Activated CD8-positive, alpha-beta memory T cell treated with anti-CD3 and anti-CD28 coated beads for 1 hour (primary cell): ENCODE data around the gene CD47.

ENCODE experiments used
- DNase-seq, 2 donors: peaks; one replicate each; pipeline ENCODE4 v3.0.0-alpha.2; 2020; ENCODE audit warnings: low read depth in 1 of 2; ENCODE audit errors: extremely low read depth in 1 of 2

CD47 gene

GRCh38 chr3:108014943-108015342 is 75.9 kb downstream of the CD47 start:
- no peak for DNase-seq

- no peak for DNase-seq
Measured at GRCh38 chr3:108013141-108014055, 77.4 kb downstream of the CD47 start.

GRCh38 chr3:108012304-108012703 is 78.5 kb downstream of the CD47 start:
- DNase-seq, result no peak

DNA sequence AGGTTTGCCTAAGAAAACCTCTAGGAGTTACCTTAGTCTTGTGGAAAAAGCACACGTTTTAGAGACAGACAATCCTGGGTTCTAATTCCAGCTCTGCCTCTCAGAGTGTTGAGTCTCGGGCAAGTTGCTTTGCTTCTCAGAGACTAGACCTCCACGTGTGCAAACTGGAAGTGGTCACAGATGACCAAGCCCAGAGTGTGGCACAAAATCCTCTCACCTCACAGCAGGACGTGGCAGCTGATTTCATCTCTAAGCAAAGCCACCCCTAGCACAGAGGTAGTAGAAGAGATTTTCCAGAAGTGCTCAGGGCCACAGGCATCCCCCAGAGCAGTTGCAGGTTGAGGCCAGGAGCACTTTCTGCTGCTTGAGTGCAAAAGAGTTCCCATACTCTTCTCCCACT is 79.2 kb downstream of the CD47 start:
- DNase-seq, result no peak

DNA sequence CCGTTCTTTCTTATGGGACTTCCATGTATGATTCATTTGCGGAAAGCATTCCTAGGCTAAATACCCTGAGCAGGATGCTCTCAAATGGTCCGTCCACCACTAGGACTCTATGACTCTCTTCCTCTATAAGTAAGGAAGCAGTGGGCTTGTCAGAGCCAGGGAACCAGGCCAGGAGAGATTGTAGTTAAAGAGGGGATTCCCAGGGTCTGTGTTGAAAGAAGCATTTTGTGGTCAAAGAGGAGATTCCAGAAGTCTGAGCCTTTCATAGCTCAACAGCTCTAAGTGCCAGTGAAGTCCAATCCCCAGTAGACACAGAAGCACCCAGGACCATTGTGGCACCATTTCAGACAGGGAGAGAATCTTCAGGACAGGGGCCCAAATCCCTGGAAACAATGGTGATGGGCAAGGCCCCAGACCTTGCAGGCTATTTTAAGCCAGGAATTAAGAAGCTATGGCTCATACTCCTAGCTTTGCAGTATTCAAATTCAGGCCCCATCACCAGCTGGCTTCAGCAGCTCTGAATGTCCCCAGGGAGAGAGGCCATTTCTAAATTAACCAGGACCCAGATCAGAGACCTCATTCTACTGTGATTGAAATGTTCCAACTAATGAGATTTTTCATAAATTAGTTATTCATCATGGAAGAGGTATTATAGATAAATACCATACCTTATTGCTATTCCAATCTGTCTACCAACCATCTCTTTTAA is 81.7 kb downstream of the CD47 start:
- DNase-seq, result no peak

DNA sequence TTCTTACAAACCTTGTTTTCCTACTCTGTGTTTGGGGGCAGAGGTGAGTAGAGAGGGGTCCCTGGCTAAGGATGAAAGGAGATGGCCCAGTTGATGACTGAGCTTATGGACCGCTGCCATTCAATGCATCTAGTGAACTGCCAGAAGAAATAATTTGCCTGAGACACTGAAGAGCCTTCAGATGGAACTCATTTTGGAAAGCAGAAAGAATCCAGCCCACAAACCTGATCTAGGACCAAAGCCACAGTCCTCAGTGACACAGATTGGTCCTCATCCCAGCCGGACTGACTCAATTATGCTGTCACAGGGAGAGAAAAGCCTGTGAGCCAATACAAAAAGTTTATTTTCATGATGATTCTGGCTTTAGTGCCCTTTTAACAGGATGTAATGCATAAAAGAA is 82.7 kb downstream of the CD47 start:
- DNase-seq, result no peak

DNA sequence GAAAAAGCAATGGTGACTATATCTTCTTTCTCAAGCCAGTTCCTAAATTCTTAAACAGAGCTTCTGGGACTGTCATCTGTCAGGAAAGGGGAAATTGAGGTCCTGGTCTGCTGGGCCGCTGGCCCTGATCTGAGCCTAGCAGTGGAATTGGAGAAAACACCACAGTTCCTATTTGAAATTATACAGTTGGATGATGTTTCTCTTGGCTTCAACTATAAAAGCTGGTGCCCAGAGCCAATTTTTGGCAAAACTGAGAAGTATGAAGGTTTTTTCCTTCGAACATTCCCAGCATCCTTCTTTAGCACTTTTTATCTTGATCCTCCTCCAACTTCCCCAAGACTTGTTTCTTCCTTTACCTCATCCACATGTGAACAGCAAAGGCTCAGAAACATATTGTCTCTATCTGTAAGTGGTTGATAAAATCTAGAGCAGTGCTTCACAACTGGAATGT is 83.9 kb downstream of the CD47 start:
- no peak for DNase-seq

- DNase-seq, result no peak
Measured at GRCh38 chr3:108006077-108006771, 84.6 kb downstream of the CD47 start.

- no peak for DNase-seq
Measured at GRCh38 chr3:108004647-108005046, 86.2 kb downstream of the CD47 start.

DNA sequence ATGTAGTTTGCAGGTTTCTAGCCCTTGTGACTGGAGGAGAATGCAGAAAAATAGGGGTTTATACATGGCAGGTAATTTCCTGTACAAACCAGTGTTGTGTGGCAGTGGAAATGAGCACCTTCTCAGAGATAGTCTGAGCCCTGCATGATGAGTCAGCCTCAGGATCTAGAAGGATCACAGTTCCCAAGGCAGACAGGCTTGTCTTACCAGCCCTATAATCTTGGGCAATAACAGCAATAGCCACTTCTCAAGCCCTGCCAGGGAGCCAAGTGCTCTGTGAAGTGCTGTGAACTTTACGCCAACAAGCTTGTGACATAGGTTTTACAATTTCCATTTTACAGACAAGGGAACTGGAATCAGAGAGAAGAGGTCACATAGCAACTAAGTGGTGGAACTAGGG is 89.4 kb downstream of the CD47 start:
- no peak for DNase-seq

GRCh38 chr3:107999215-107999775 is 91.5 kb downstream of the CD47 start:
- DNase-seq, result no peak

DNA sequence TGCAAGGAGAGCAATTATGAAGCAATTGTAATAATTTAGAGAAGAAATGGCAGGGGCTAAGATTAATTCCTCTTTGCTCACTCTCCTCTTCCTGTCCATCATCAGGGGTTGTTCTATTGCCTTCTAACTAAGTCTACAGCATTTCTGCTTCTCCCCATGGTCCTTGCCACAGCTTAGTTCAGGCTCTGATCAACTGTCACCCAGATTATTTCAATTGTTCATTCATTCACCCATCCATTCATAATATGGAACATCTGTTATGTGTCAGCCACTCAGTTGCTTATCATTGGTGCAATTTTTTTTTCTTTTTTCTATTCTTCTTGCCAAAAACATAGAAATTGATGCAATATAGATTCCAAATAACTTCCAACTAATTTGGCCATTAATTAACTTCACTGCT is 93.2 kb downstream of the CD47 start:
- DNase-seq, result no peak

- no peak for DNase-seq
Measured at GRCh38 chr3:107995823-107996222, 95.0 kb downstream of the CD47 start.

DNA sequence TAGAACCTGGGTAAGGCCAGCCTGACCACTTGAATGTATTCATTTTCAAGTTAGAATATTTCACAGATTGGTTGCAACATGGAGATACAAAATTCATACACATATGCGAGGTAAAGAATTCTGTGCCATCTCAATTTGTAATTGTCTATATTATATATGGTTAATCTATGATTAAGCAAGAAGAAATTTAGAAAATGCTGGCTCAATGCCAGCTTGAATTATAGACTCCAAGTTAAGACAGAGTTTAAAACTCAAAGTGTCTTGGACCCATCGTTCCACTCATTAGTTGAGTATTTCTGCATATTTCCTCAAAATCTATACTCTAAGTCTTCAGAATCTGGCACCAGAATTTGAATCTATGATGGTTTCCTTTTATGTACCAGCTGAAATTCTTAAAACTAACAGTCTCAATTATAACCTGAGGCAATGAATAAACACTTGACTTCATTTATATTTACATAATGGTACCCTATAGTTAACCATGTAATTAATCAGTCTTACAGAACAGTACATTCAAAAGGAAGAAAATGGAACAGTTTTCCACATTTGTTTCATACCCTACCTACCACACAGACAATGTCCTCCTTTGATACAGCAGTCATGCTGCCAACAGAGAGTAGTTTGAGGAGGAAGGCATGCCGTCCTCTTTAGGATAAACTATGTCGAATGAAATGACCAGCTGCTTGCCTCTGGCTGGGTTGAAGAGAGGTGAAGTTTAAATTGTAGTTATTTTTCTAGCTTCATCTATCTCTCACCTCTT is 95.7 kb downstream of the CD47 start:
- DNase-seq, result no peak

DNA sequence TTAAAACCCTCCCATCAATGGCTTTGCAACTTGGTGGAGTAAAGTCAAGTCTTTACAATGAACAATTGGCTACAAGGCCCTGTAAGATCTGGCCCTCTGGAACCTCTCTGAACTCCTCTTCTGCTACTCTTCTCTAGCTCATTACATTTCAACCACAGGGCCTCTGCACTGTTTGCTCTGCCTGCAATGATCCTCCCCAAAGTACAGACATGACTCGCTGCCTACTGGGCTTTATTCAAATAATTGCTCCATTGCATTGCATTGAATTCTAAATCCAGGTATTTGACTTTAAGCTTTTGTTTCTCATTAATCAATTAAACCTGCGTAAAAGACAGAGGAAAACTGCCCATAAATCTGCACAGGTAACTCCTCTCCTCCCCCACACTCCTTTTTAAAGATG is 96.7 kb downstream of the CD47 start:
- no peak for DNase-seq

DNA sequence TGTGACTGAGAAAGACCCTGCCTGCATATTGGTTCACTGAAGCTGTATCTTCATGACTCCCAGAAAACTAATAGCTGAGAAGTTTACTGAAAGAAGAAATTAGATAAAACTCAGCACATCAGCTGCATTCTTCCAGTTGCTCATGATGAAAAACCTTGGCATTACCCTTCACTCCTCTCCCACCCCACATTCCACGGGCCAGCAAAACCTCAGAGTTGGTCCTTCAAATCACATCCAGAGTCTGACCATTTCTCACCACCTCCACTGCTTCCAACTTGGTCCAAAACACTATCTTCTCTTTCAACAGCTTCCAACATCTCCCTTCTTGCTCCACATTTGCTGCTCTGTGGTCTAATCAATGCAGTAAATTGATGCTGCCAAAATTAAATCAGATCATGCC is 97.1 kb downstream of the CD47 start:
- no peak for DNase-seq
